ENCODE results near the gene AMER3.
"Not testable (repeated sequence)": the region's sequence is repeated elsewhere in the genome, so short reads cannot be mapped to it uniquely, and the experiment has no call there.

AMER3 gene, protein sequence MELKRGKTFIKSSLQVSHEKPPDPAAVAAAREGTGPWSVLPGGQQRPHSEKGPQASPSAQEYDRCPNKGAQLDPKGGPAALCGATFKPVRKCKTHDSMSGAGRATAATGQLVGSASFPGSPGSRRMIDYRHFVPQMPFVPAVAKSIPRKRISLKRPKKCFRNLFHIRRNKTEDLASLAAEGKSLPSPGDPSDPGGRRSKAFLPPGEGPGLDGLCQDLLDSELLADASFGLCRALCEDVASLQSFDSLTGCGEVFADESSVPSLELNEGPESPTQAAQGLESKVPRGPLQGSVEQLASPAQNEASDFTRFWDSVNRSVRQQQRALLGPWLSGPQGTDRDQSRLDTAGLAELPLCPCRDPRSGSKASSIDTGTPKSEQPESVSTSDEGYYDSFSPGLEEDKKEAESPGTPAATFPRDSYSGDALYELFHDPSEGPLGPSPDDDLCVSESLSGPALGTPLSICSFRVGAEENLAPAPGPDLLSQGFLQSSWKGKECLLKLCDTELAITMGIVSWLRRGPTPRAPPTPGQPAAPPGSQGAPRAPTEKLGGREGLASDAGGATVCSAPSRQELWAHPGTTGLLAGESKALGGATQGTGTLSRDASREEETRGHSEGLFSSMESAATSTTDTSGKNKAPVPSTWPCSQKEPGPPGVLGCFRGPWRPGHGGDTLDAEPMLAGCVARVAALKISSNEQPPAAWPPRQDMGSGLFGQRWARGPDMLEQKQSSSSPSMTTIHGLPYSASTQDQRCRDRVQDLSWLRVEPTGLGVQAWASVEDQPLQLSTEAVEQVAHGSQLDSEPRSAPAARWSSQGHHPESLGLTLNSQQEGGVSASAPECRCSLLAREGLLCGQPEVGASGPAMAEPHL

DNA sequence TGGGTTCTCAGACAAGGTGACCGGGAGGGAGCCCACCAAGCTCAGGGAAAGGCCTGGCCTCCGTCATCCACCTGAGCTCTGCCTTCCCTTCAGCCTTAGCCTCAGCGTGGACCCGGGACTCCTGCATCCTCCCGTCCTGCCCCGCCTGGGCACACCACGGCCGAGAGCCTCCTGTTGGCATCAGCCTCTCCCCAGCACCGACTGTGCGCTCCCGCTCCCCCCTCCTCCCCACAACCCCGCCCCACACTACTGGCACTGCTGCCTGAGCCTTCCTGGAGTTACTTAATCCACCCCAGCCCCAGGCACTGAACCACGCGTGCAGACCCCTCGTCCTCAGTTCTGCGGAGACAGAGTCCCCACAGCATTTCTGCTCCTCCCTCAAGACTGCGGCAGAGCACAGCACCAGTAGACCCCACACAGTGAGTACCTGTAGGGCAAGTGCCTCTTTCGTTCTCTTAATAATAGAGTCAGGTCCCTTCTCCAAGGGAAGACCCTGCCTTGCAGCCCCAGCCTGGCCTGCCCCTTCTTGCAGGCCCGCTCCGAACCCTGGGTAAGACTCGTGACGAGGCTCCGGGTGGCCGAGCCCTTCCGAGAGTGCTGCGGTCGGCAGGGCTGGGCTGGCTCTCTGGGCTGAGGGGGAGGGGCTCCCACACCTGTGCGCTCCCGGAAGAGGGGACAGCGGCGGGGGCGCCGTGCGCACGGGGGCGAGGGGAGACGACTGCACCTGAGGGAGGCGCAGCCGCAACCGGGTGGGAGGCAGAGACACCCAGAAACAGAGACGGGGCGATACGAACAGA lies at the start of gene AMER3:
TSS of gene AMER3 (plus strand) at position 285 of the 797 bp plus-strand sequence. CDS start 6,533 bp downstream, outside the sequence.
- FAIRE-seq, result no peak

DNA sequence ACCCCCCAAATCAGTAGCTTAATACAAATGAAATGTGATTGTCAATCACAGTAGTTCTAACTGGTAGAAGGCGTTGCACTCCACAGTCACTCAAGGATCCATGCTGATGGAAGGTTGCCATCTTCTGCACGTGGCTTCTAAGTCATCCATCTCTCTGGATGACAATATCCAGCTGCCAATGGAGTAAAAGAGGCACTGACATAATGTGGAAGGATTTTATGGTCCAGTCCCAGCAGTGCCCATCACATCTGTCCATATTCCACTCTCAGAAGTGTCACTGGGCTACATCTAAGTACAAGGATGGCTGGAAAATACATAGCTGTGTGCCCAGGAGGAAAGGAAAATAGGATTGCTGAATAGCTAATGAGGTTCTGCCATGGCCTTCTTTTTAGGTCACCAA lies 40.5 kb upstream of the AMER3 start:
- not testable (repeated sequence) for FAIRE-seq

DNA sequence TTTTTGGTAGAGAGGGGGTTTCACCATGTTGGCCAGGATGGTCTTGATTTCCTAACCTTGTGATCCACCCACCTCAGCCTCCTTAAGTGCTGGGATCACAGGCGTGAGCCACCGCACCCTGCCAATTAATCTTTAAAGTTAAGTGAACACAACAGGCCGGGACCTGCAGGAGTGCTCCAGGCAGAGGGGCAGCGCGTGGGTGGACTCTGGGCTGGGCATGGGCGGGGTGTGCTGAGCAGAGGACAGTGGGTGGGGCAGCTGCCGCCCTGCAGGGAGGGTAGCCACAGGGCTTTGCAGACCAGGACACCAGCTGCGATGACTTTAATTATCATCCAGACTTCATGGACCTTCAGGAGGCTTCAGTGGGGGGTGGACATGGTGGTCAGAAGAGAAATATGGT lies 35.3 kb upstream of the AMER3 start:
- FAIRE-seq, result no peak

DNA sequence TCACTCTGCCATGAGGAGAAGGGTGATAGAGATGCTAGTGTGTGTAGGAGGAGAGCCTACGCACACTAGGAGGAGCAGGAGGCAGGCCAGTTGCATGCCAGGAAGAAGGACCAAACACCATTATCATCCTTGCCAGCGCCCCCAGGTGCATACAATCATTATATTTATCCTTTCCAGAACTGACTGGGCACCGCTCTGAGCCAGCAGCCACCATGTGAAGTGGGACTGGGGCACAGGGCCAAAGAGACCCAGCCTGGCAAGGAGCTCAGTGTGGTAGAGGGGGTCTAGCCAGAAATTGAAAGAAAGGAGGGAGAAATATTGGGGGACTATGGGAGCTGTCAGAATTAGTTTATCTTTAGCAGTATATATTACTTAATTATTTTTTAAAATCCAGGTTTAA lies 34.8 kb upstream of the AMER3 start:
- no peak for FAIRE-seq

DNA sequence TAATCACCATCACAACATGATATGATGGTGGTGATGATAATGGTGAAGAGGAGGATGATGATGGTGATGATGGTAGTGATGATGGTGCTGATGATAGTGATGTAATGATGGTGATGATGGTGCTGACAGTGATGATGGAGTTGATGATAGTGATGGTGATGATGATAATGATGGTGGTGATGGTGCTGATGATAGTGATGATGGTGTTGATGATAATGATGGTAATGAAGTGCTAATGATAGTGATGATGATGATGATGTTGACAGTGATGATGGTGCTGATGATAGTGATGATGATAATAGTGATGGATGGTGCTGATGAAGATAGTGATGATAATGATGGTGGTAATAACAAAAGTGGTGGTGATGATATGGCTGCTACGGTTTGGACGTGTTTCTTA lies 30.9 kb upstream of the AMER3 start:
- no peak for FAIRE-seq

DNA sequence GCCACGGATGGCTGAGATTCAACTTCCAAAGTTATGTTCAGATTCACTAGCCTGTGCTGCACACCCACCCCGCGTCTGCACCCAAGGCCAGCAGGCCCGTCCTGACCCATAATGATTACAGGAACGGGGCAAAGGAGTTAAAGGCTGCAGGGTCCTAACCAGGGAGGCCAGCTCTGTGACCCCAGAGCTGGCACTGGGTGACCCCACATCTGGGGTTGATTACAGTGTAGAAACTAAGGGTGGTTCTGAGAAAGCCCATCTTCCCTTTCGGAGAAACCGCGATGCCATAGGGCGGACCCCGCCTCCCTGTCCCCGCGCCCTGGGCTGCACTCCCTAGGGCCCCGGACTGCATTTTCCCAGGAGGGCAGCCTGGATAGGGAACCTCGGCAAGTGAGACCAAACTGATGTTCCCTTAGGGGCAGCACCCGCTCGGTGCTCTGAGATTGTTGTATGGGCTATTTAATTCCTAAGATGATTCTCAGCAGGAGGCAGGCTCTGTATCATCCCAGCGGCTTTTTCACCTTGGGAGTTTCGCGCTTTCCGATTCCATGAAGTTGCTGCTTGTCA lies 28.6 kb upstream of the AMER3 start:
- FAIRE-seq, result no peak

DNA sequence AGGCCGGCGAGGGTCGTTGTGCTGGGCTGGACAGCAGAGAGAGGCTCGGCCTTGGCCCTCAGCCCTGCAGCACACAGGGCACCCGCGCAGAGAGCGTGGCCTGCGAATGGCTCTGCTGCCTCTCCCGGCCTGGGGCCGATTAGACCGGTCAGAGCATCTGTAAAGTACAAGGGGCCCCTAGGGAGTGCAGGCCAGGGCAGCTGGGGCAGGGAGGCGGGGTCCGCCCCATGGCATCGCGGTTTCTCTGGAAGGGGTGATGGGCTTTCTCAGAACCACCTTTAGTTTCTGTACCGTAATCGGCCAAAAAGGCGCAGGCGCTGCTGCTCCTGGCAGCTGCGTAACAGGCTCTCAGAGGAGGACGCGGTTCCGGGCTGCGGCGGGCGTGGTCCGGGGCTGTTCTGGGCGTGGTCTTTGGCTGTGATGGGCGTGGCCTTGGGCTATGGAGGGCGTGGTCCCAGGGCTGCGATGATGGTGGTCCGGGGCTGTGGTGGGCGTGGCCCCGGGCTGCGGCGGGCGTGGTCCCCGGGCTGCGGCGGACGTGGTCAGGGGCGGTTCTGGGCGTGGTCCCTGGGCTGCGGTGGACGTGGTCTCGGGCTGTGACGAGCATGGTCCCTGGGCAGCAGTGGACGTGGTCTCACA lies 27.9 kb upstream of the AMER3 start:
- FAIRE-seq, result peak; percentile 75

DNA sequence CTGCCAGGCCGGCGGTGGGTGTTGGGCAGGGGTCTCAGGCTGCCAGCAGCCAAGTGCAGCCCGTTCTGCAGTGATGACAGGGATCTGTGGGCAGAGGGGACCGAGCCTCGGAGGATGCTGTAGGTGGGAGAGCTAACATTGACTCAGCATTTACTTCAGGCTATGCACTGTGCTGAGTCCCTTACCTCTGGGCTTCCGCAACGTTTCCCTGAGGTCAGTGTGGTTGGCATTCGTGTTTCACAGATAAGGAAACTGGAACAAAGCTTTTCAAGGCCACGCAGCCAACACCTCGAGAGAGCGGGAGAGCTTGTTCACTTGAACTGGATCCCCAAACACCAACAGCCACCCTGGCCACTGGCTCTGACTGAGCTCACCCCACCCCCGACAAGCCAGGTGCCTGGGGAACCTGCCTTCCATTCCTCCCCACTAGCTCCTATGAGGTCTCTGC lies 27.3 kb upstream of the AMER3 start:
- FAIRE-seq, result no peak

DNA sequence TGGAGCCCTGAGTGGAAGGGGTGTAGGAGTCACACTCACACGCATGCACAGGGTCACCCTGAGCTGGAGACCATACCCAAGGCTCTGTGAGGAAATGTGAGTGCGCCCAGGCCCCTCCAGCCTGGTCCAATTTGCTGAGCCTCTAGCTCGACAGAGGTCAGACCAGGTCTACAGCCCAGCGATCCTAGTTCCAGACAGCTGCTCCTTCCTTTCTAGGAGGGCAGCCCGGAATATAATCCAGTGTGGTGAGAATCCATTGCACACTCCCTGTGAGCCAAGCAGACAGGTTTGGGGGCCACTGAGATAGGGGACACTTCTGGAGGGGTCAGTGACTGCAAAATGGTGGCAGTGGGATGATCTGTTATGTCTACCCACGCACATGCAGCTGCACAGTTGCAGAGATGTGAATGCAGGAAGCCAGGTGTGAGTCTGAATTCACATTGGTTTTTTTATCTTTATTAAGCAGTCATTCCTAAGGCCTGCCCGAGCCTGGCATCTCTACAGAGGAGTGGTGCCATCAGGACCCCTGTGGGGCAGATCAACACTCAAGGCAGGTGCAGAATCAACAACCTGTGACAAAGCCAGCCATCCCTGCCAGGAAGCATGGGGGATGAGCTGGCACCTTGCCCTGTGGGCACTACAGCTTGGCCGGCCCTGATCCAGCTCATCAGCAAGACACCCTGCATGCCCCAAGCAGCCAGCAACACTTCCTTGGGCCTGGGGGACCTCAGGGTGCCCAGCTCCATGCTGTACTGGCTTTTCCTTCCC lies 26.6 kb upstream of the AMER3 start, which contains the start of gene GPR148:
TSS of gene GPR148 (plus strand) at position 522 of the 768 bp plus-strand sequence. CDS start at position 604, 82 bp downstream.
- FAIRE-seq, result no peak

DNA sequence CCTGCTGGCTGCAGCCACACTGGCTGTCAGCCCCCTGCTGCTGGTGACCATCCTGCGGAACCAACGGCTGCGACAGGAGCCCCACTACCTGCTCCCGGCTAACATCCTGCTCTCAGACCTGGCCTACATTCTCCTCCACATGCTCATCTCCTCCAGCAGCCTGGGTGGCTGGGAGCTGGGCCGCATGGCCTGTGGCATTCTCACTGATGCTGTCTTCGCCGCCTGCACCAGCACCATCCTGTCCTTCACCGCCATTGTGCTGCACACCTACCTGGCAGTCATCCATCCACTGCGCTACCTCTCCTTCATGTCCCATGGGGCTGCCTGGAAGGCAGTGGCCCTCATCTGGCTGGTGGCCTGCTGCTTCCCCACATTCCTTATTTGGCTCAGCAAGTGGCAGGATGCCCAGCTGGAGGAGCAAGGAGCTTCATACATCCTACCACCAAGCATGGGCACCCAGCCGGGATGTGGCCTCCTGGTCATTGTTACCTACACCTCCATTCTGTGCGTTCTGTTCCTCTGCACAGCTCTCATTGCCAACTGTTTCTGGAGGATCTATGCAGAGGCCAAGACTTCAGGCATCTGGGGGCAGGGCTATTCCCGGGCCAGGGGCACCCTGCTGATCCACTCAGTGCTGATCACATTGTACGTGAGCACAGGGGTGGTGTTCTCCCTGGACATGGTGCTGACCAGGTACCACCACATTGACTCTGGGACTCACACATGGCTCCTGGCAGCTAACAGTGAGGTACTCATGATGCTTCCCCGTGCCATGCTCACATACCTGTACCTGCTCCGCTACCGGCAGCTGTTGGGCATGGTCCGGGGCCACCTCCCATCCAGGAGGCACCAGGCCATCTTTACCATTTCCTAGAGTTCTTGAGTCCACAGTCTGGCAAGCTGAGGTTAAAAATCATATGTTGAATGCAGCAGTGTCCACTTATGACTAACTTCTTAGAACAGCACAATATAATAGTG lies 25.7 kb upstream of the AMER3 start:
- FAIRE-seq, result no peak

DNA sequence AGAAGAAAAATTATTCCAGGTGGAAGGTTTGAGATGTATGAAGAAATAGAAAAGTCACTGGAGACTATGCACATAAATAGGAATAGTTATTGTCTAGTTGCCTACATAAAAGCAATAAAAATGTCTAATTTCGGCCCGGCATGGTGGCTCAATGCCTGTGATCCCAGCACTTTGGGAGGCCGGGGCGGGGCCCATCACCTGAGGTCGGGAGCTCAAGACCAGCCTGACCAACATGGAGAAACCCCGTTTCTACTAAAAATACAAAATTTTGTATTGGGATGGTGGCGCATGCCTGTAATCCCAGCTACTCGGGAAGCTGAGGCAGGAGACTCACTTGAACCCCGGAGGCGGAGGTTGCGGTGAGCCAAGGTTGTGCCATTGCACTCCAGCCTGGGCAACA lies 23.1 kb upstream of the AMER3 start:
- not testable (repeated sequence) for FAIRE-seq

DNA sequence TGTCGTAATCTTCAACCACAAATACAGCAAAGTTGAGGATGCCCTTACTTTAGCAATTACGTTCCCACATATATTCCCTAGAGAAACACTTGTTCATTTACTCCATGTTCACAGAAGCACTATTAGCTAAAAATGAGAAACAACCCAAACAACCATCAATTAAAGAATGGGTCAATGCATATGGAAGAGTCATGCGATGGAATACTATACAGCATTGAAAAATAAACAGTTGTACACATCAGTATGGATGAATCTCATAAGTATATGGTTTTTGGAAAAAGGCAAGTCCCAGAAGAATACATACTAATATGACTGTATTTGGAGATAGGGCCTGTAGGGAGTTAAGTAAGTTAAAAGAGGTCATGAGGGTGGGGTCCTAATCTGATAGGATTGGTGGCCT lies 20.1 kb upstream of the AMER3 start:
- FAIRE-seq, result no peak

DNA sequence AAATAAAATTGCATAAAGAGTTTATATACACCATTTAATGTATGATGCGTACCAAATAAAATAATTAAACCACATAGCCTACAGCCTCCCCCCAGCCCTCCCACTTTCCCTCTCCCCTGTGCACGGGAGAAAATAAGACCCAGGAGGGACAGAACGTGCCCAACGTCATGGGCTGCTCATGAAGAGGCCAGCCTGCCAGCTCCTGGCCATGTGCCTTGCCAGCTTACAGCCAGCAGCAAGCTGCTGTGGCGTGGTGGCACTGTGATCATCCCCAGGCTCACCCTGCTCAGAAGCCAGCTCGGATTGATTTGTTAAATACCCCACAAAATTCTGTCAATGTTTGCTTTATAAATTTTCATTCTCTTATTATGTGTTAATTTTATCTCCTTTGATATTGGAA lies 18.9 kb upstream of the AMER3 start:
- no peak for FAIRE-seq

DNA sequence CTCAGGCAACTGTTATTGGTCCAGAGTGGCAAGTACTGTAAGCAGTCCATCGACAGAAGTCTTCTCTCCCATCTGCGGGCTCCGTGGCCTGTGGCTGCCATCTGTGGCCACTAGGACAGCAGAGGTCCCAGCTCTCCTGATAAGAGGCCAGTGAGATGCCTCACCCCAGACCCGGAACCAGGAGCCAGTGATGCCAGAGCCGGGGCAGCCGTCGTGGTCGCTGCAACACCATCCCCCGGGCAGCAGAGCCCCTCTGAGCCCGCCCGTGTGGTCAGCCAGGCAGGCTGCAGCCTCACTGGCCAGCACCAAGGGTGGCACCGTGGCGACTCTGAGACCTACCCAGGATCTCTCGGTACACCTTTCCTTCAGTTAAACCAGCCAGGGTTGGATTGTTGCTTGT lies 17.7 kb upstream of the AMER3 start:
- no peak for FAIRE-seq

DNA sequence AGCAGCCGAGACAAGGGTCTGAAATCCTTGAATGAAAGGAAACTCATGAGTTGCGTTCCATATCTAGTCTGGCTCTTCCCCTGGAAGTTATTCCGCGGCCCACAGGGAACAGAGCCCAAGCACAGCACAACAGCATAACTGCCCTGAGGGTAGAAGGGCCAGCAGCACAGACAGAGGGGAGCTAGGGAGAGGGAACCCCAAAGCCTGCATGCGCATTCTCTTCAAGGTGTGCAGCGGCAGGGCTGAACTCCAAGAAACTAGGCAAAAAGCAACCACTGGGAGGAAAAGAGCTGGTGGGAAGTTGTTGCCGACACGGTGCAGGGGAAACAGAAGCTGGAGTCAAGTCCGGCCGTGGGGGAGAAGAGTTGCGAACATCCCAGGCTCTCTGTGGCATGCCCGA lies 14.7 kb upstream of the AMER3 start:
- FAIRE-seq, result no peak

DNA sequence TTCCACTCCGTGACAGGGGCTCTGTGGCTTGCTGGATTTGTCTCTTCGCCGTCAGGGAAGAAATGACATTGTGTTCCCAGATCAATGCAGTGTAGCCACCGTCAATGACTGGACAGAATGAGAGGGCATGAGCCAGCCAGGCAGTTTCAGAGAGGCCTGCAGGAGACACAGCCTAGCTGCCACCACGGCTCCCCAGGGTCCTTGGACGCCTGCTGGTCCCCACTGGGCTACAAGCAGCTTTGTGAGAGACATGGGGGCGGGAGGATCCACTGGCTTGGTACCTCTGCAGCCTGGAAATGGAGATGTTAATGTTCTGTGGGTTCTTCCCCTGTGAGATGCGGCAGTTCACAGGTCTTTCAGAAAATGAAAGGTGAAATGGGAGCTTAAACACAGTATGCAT lies 12.1 kb upstream of the AMER3 start:
- FAIRE-seq, result no peak

DNA sequence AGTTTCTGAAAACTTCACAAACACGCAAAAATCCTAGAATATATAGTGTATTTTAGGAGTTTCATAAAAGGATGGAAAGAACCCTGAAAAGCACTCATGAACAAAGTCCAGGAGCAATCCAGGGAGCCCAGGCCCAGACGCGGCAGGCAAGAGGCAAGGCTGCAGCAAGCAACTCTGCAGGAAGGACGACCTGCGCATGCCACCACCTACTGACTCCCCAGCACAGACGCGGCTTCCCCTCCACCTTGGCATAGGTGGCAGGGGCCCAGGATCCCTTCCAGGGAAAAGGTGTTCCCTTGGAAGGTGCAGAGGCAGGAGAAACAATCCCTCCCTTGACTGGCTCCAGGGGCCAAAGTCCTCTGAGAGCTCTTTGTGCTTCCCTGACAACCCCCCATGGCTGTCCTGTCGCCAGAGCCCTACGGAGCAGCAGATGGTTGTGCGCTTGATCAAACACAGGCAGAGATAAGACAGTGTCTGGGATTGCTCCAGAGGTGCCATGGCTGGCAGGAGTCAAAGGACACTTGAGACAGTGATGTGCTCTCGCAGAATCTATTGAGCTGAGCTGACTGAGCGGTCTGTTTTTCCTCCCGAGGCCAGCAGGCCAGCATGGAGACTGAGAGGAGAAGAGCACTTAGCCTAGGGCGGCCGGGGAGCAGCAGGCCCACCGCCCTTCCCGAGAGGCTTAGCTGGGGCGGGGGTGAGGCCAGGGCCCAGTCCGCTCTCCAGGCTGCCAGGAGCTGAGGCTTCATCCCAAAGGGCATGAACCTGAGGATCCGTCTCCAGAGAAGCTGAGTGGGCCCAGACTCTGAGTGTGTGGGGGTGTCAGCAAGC lies 10.8 kb upstream of the AMER3 start:
- no peak for FAIRE-seq

DNA sequence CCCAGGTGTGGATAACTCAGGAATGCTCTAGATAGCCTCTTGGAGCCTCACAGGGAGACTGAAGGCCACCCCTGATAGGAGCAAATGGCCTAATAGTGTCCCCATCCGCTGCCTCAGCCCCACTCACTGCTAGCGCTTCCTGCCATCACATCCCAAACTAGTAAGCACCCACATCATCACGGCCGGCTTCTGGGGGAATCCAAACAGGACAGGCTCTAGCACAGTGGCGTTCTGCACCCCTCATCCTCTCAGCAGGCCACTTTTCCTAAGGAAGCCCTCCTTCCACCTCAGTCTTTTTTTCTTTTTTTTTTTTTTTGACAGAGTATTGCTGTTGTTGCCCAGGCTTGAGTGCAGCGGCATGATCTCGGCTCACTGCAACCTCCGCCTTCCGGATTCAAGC lies 6.3 kb upstream of the AMER3 start:
- no peak for FAIRE-seq

DNA sequence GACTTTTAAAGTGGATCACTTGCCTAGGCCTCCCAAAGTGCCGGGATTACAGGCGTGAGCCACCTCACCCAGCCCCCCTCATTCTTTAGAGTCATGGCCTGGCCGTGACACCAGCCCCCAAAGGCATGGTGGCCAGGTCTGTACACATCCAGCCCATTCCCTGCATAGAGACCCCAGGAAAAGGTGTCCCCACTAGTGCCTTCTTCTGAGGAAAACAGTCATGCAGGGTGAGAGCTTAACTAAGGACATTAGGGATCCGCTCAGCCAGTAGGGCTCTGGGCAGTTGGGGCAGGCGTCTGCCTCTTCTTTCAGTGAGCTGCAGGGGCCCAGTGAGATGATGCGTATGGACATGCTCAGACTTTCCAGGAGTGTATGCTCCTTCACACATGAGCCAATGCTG lies 5.7 kb upstream of the AMER3 start:
- FAIRE-seq, result no peak
